SK-N-SH treated with all-trans-retinoic acid at 6 μM for 48 hours (cell line): Measurements from ENCODE around the gene ANKDD1A.

ENCODE experiments used
- ESRRG ChIP-seq: fragments of 250-450 bp; sonication (Bioruptor Pico); IDR thresholded peaks from 2 replicates; pipeline ENCODE4 v1.6.1; 2021; ENCODE audit warnings: mild to moderate bottlenecking
- OSR1 ChIP-seq: fragments of 250-450 bp; sonication (Bioruptor Pico); IDR thresholded peaks from 2 replicates; pipeline ENCODE4 v1.8.0; 2022; ENCODE audit warnings: moderate library complexity, mild to moderate bottlenecking, inconsistent platforms

GRCh38 chr15:64905941-64906340 is 5.8 kb upstream of the ANKDD1A start:
- TF ChIP-seq OSR1 (CRISPR knock-in tag): no peak
- no peak for TF ChIP-seq ESRRG (CRISPR knock-in tag)
